H1 (cell line): ENCODE measurements around the gene ASXL1. TPM values are rescaled to one million over a fixed set of nuclear protein-coding genes. Genes with fewer than 3 reads are reported as not detected.

Source experiments
- CTCF ChIA-PET: fragments of 300-600 bp; sonication (Branson Sonifier 250); formaldehyde crosslinking; loops from one replicate; lab custom pipeline; 2021; ENCODE audit not compliant: partially characterized antibody; lab: Charles Lee
- POLR2A ChIA-PET: fragments of 300-600 bp; sonication (Branson Sonifier 250); formaldehyde crosslinking; loops from one replicate; lab custom pipeline; 2021; ENCODE audit warnings: inconsistent platforms; ENCODE audit not compliant: partially characterized antibody; lab: Charles Lee
- DNase-seq, 2 experiments: peaks; one replicate each; pipeline versions ENCODE4 v3.0.0 to v3.0.0-alpha.2; 2010 to 2022; ENCODE audit warnings: low spot score in 2 of 2, low read depth in 1 of 2, mixed read lengths in 1 of 2
- FAIRE-seq: peaks from 2 replicates; lab custom pipeline; 2011; peaks lifted over from hg19 to GRCh38; lab: Jason Lieb, UNC
- H2AFZ ChIP-seq: 2 replicates; pipeline ENCODE4 v1.8.1; 2012; ENCODE audit warnings: low read length, inconsistent platforms
- H2AK5ac ChIP-seq: 2 replicates; pipeline ENCODE4 v1.6.1; 2013; ENCODE audit warnings: low read depth, low read length
- H2BK120ac ChIP-seq: replicated peaks from 2 replicates; pipeline ENCODE3; 2013; ENCODE audit warnings: low read depth, low read length, inconsistent platforms
- H2BK12ac ChIP-seq: 2 replicates; pipeline ENCODE4 v1.6.1; 2013; ENCODE audit warnings: low read depth, low read length
- H2BK15ac ChIP-seq: 2 replicates; pipeline ENCODE4 v1.6.1; 2013; ENCODE audit warnings: low read length
- H2BK20ac ChIP-seq: 2 replicates; pipeline ENCODE4 v1.6.1; 2013; ENCODE audit warnings: low read length
- H2BK5ac ChIP-seq: 2 replicates; pipeline ENCODE4 v1.6.1; 2013; ENCODE audit warnings: low read depth, low read length
- H3K14ac ChIP-seq: 2 replicates; pipeline ENCODE4 v1.6.1; 2013; ENCODE audit warnings: inconsistent platforms; ENCODE audit not compliant: insufficient read length
- H3K18ac ChIP-seq: 2 replicates; pipeline ENCODE4 v1.6.1; 2013; ENCODE audit warnings: low read length; ENCODE audit errors: extremely low read depth
- H3K23ac ChIP-seq: 2 replicates; pipeline ENCODE4 v1.6.1; 2013; ENCODE audit warnings: inconsistent platforms; ENCODE audit not compliant: insufficient read length
- H3K23me2 ChIP-seq: 2 replicates; pipeline ENCODE4 v1.6.1; 2013; ENCODE audit warnings: low read depth, low read length
- H3K27ac ChIP-seq: 2 replicates; pipeline ENCODE4 v1.6.1; 2011; ENCODE audit warnings: low read depth, low read length, inconsistent platforms
- H3K27me3 ChIP-seq, 4 experiments: replicated peaks in 1 of 4; 1 replicate in 1 of 4; 2 replicates in 3 of 4; pipeline versions ENCODE4 v1.6.1 to v1.8.1; 2011 to 2013; ENCODE audit warnings: low read length in 3 of 4, mild to moderate bottlenecking in 3 of 4, inconsistent platforms in 2 of 4, mixed read lengths in 2 of 4, moderate library complexity in 1 of 4; ENCODE audit not compliant: control insufficient read depth in 3 of 4, insufficient read depth in 3 of 4; ENCODE audit errors: extremely low read depth in 1 of 4
- H3K36me3 ChIP-seq, 4 experiments: 2 replicates each; pipeline versions ENCODE4 v1.6.1 to v1.8.1; 2011 to 2013; ENCODE audit warnings: mild to moderate bottlenecking in 4 of 4, low read length in 3 of 4, moderate library complexity in 2 of 4, control low read depth in 1 of 4, inconsistent platforms in 1 of 4; ENCODE audit not compliant: insufficient read depth in 4 of 4, control insufficient read depth in 2 of 4
- H3K4ac ChIP-seq: replicated peaks from 2 replicates; pipeline ENCODE3; 2013; ENCODE audit warnings: low read length, low read depth, mixed read lengths, inconsistent platforms; ENCODE audit not compliant: insufficient read length
- H3K4me1 ChIP-seq, 4 experiments: replicated peaks in 1 of 4; 1 replicate in 1 of 4; 2 replicates in 3 of 4; pipeline versions ENCODE4 v1.6.1 to v1.8.1; 2011 to 2013; ENCODE audit warnings: low read length in 3 of 4, inconsistent platforms in 2 of 4, mixed read lengths in 1 of 4; ENCODE audit not compliant: insufficient read depth in 4 of 4, control insufficient read depth in 3 of 4
- H3K4me2 ChIP-seq, 2 experiments: 2 replicates each; pipeline versions ENCODE4 v1.6.1 to v1.8.1; 2011 to 2013; ENCODE audit warnings: low read depth in 2 of 2, low read length in 2 of 2, control low read depth in 1 of 2, inconsistent platforms in 1 of 2, mild to moderate bottlenecking in 1 of 2; ENCODE audit not compliant: insufficient read depth in 1 of 2
- H3K4me3 ChIP-seq, 4 experiments: fragments of 200-600, 300-600 bp in 1 of 4; sonication (generic), shearing (Covaris generic), sonication (Bioruptor Twin) in 1 of 4; 2 replicates each; pipeline versions ENCODE4 v1.5.1 to v1.8.1; 2011 to 2016; ENCODE audit warnings: low read length in 4 of 4, low read depth in 3 of 4, control low read depth in 2 of 4, inconsistent platforms in 2 of 4, mild to moderate bottlenecking in 2 of 4, mixed read lengths in 1 of 4, moderate library complexity in 1 of 4; ENCODE audit not compliant: insufficient read depth in 2 of 4; ENCODE audit errors: extremely low read depth in 1 of 4
- H3K56ac ChIP-seq: replicated peaks from 2 replicates; pipeline ENCODE3; 2013; ENCODE audit warnings: low read depth, mild to moderate bottlenecking, mixed read lengths, low read length, inconsistent platforms; ENCODE audit not compliant: insufficient read length
- H3K79me1 ChIP-seq: 2 replicates; pipeline ENCODE4 v1.6.1; 2013; ENCODE audit warnings: low read depth, low read length, control low read depth
- H3K79me2 ChIP-seq, 2 experiments: 2 replicates each; pipeline versions ENCODE4 v1.6.1 to v1.8.1; 2012 to 2013; ENCODE audit warnings: low read length in 2 of 2, mild to moderate bottlenecking in 2 of 2, inconsistent platforms in 1 of 2; ENCODE audit not compliant: insufficient read depth in 2 of 2, control insufficient read depth in 1 of 2
- H3K9ac ChIP-seq, 4 experiments: replicated peaks in 1 of 4; 1 replicate in 1 of 4; 2 replicates in 3 of 4; pipeline versions ENCODE4 v1.6.1 to v1.8.1; 2011 to 2013; ENCODE audit warnings: low read depth in 3 of 4, low read length in 3 of 4, control low read depth in 2 of 4, mild to moderate bottlenecking in 2 of 4, moderate library complexity in 2 of 4, inconsistent platforms in 1 of 4; ENCODE audit errors: extremely low read depth in 1 of 4
- H3K9me3 ChIP-seq, 2 experiments: 2 replicates each; pipeline versions ENCODE4 v1.6.1 to v1.8.1; 2012 to 2013; ENCODE audit warnings: mild to moderate bottlenecking in 2 of 2, moderate library complexity in 2 of 2, control low read depth in 1 of 2, inconsistent platforms in 1 of 2, low read depth in 1 of 2, low read length in 1 of 2, mixed read lengths in 1 of 2; ENCODE audit not compliant: insufficient read depth in 2 of 2
- H4K20me1 ChIP-seq, 2 experiments: replicated peaks in 1 of 2; 2 replicates each; pipeline versions ENCODE3 to v1.8.1; 2011 to 2013; ENCODE audit warnings: inconsistent platforms in 2 of 2, low read length in 2 of 2, mild to moderate bottlenecking in 1 of 2; ENCODE audit not compliant: insufficient read depth in 2 of 2, control insufficient read depth in 1 of 2
- H4K5ac ChIP-seq: 2 replicates; pipeline ENCODE4 v1.6.1; 2013; ENCODE audit warnings: low read length, low read depth, mixed read lengths, inconsistent platforms; ENCODE audit not compliant: insufficient read length
- H4K8ac ChIP-seq: 2 replicates; pipeline ENCODE4 v1.8.0; 2013; ENCODE audit warnings: mild to moderate bottlenecking, moderate library complexity, low read length, inconsistent platforms; ENCODE audit not compliant: insufficient read depth; ENCODE audit errors: extremely low read depth
- H4K91ac ChIP-seq: replicated peaks from 2 replicates; pipeline ENCODE3; 2013; ENCODE audit warnings: low read length, mixed read lengths, inconsistent platforms; ENCODE audit not compliant: insufficient read length
- BCL11A ChIP-seq, 2 experiments: IDR thresholded peaks; one replicate each; pipeline ENCODE4 v1.6.1; 2011; ENCODE audit warnings: low read depth in 2 of 2, low read length in 2 of 2, mild to moderate bottlenecking in 2 of 2
- CHD1 ChIP-seq: IDR thresholded peaks from 2 replicates; pipeline ENCODE4 v1.6.1; 2012; ENCODE audit warnings: low read depth, low read length, improper control_type of control experiment
- EGR1 ChIP-seq: IDR thresholded peaks from 2 replicates; pipeline ENCODE4 v1.6.1; 2011; ENCODE audit warnings: low read depth, low read length, borderline replicate concordance
- GABPA ChIP-seq: IDR thresholded peaks from 2 replicates; pipeline ENCODE4 v1.6.1; 2011; ENCODE audit warnings: mild to moderate bottlenecking, low read length, moderate library complexity, borderline replicate concordance; ENCODE audit not compliant: insufficient read depth
- GTF2F1 ChIP-seq: IDR thresholded peaks from 2 replicates; pipeline ENCODE4 v1.6.1; 2012; ENCODE audit warnings: low read depth, low read length, improper control_type of control experiment, borderline replicate concordance
- HDAC6 ChIP-seq: IDR thresholded peaks from one replicate; pipeline ENCODE4 v1.7.1; 2012; ENCODE audit warnings: low read depth, mild to moderate bottlenecking, inconsistent platforms, low read length, moderate library complexity
- NANOG ChIP-seq: IDR thresholded peaks from 2 replicates; pipeline ENCODE4 v1.6.1; 2011; ENCODE audit warnings: low read length, low read depth, mild to moderate bottlenecking, inconsistent platforms; ENCODE audit not compliant: insufficient read depth, poor library complexity, severe bottlenecking
- NRF1 ChIP-seq: IDR thresholded peaks from 2 replicates; pipeline ENCODE4 v1.6.1; 2011; ENCODE audit warnings: mild to moderate bottlenecking, low read depth, low read length, improper control_type of control experiment
- RAD21 ChIP-seq, 2 experiments: IDR thresholded peaks in 1 of 2; conservative IDR thresholded peaks in 1 of 2; 2 replicates each; pipeline ENCODE4 v1.6.1; 2011; ENCODE audit warnings: low read depth in 2 of 2, low read length in 2 of 2, improper control_type of control experiment in 1 of 2, inconsistent platforms in 1 of 2, mild to moderate bottlenecking in 1 of 2, moderate library complexity in 1 of 2
- RBBP5 ChIP-seq: IDR thresholded peaks from 2 replicates; pipeline ENCODE4 v1.7.1; 2012; ENCODE audit warnings: low read depth, mild to moderate bottlenecking, inconsistent platforms, low read length, moderate library complexity, borderline replicate concordance
- SAP30 ChIP-seq: fragments of 300-600 bp; sonication (generic); IDR thresholded peaks from 2 replicates; pipeline ENCODE4 v1.7.1; 2012; ENCODE audit warnings: low read length, moderate library complexity, mild to moderate bottlenecking, inconsistent platforms; ENCODE audit not compliant: insufficient read depth, insufficient replicate concordance
- SIRT6 ChIP-seq: IDR thresholded peaks from one replicate; pipeline ENCODE4 v1.7.1; 2012; ENCODE audit warnings: low read length, inconsistent platforms
- WGBS, 2 experiments: shearing (Covaris generic) in 1 of 2; methylation state at CpG; one replicate each; pipeline versions ENCODE4 v1.1.6 to v1.1.7; 2013 to 2015; ENCODE audit warnings: low lambda C conversion rate in 2 of 2, mixed read lengths in 2 of 2, inconsistent platforms in 1 of 2, low coverage in 1 of 2, missing lambda C conversion rate in 1 of 2; ENCODE audit not compliant: insufficient replicate concordance in 2 of 2, insufficient coverage in 1 of 2, insufficient read length in 1 of 2; ENCODE audit errors: extremely low coverage in 1 of 2, missing lambda C conversion rate in 1 of 2; 5-methylcytosine and 5-hydroxymethylcytosine counted together
- polyA plus RNA-seq, 7 experiments: library from polyadenylated mRNA; depleted of rRNA in 3 of 7; stranded (reverse) in 5 of 7; unstranded in 2 of 7; fragments of >200 nt in 5 of 7; fragments of 200-250 nt in 2 of 7; gene quantifications; 1 replicate in 5 of 7; 2 replicates in 1 of 7; 4 replicates in 1 of 7; pipeline versions ENCODE4 v1.2.1 to v1.2.3, GENCODE V29; 2011 to 2013; ENCODE audit warnings: missing spikeins in 2 of 7, mixed read lengths in 2 of 7
- total RNA-seq: library from RNA; stranded (reverse); fragmentation: NEBNext Ultra II Directional; extraction: Animal tissue kit (Norgen Biotek cat#: 25700); gene quantifications from 2 replicates; pipeline ENCODE4 v1.2.1, GENCODE V29; 2021
- TF ChIP-seq, protein P1 (sequence below): IDR thresholded peaks from 2 replicates; pipeline ENCODE4 v1.6.1; 2011; ENCODE audit warnings: low read depth, mild to moderate bottlenecking, low read length; ENCODE audit not compliant: insufficient read depth

Gene ASXL1
- total and polyA plus RNA-seq, 2 of the 8 experiments (the other 6 are each of a cell fraction or from before 2014, with no cell fraction given) = 10.6 to 26.5 TPM

DNA sequence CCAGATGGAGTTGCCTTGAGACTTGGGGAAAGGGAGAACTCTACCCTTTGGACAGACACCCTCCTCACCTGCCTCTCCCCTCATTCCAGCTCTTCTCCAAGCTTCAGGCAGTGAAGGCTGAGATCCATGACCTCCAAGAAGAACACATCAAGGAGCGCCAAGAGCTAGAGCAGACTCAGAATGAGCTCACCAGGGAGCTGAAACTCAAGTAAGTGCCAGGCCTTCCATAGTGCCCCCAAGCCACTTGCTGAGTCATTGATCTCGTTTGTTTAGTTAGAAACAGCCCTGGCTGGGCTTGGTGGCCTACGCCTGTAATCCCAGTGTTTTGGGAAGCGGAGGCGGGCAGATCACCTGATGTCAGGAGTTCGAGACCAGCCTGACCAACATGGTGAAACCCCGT is 41.5 kb upstream of the ASXL1 start:
- Histone ChIP-seq H3K56ac (no peak overlapping the region), H3K9me3 (no peaks in the 10 kb centered on the region), H3K23ac (no peak overlapping the region), H3K4me3 (no peak overlapping the region), H3K36me3 (peaks cover 0 to 10% (median 6%) of the 10 kb centered on the region in 4 experiments; a peak in 2 of 8 replicates), H3K27me3 (no peaks in the 10 kb centered on the region), H2BK5ac (no peak overlapping the region), H4K8ac (no peak overlapping the region), H3K9ac (no peak overlapping the region), H3K23me2 (no peaks in the 10 kb centered on the region; the same call in 1 of the 2 replicates), H4K5ac (no peak overlapping the region), H2BK20ac (no peak overlapping the region), H3K79me1 (0 out of 2 replicates have a peak, but pooled peaks cover 3% of the 10 kb centered on the region), H2AK5ac (no peak overlapping the region), H3K14ac (no peak overlapping the region), H2BK12ac (no peak overlapping the region), H3K4me2 (no peak overlapping the region), H3K18ac (no peak overlapping the region), H4K20me1 (peaks cover 0 to 5% of the 10 kb centered on the region in 2 experiments), H2BK120ac (no peak overlapping the region), H4K91ac (no peak overlapping the region), H3K79me2 (no peaks in the 10 kb centered on the region), H3K27ac (no peak overlapping the region), H2BK15ac (no peak overlapping the region), H3K4me1 (no peaks in the 10 kb centered on the region), H3K4ac (no peak overlapping the region), H2AFZ (no peak overlapping the region)
- WGBS, 2 experiments = 85% methylated on average over 7 of the region's 7 CpGs; no CpG with 5 or more reads in 1 of the 2 experiments
- no peak for FAIRE-seq
- CTCF ChIA-PET = interaction anchor here (1.2 kb wide), 1 partner anchor 20 kb away, joined by 3 read pairs; no protein-coding TSS in a partner anchor
- POLR2A ChIA-PET = interaction anchor here (0.8 to 2.2 kb wide), 2 partner anchors 11 to 21 kb away, joined by 3 to 6 read pairs; no protein-coding TSS in a partner anchor
- DNase-seq = no peak
- TF ChIP-seq GABPA = no peak
- no peak for TF ChIP-seq NRF1
- TF ChIP-seq SIRT6 = no peak
- no peak for TF ChIP-seq BCL11A (IDR thresholded peaks at IDR 0.05; ENCODE audit: low read depth in 2 of 2, low read length in 2 of 2)
- no peak for TF ChIP-seq CHD1
- no peak for TF ChIP-seq EGR1
- no peak for TF ChIP-seq RBBP5
- no peak for TF ChIP-seq HDAC6
- no peak for TF ChIP-seq RAD21 (IDR thresholded peaks at IDR 0.05 in 1 of 2, conservative IDR thresholded peaks at IDR 0.05 in 1 of 2; ENCODE audit: low read depth in 2 of 2, low read length in 2 of 2)
- TF ChIP-seq NANOG = no peak
- TF ChIP-seq GTF2F1 = no peak
- no peak for TF ChIP-seq SAP30
- TF ChIP-seq, protein P1, sequence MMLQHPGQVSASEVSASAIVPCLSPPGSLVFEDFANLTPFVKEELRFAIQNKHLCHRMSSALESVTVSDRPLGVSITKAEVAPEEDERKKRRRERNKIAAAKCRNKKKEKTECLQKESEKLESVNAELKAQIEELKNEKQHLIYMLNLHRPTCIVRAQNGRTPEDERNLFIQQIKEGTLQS = no peak
